WTC11 (cell line): ENCODE measurements around the gene DNAJC6. TPM values are rescaled to one million over a fixed set of nuclear protein-coding genes. Genes with fewer than 3 reads are reported as not detected.

Experiments
- ATAC-seq: fragments of 200-7000 bp; cut with Tn5 transposase; 2 replicates; pipeline ENCODE4 v1.10.0; 2021; ENCODE audit warnings: mild to moderate bottlenecking, moderate library complexity
- CTCF ChIA-PET: fragments of 300-600 bp; sonication (Branson Sonifier 250); formaldehyde crosslinking; loops from one replicate; lab custom pipeline; 2021; ENCODE audit warnings: antibody characterized with exemption; lab: Charles Lee
- POLR2A ChIA-PET: fragments of 350-600 bp; sonication (Branson Sonifier 250); formaldehyde crosslinking; loops from one replicate; lab custom pipeline; 2021; ENCODE audit warnings: antibody characterized with exemption; lab: Charles Lee
- DNase-seq: peaks from one replicate; pipeline ENCODE4 v3.0.0; 2021; ENCODE audit warnings: low spot score
- H3K27ac Mint-ChIP-seq: 2 replicates; pipeline ENCODE4 v1.8.0; 2021; ENCODE audit warnings: mixed read lengths
- H3K27me3 Mint-ChIP-seq: 2 replicates; pipeline ENCODE4 v1.8.0; 2021; ENCODE audit warnings: low read depth, mild to moderate bottlenecking, moderate library complexity, mixed read lengths
- H3K36me3 Mint-ChIP-seq: 2 replicates; pipeline ENCODE4 v1.8.0; 2021; ENCODE audit warnings: mixed read lengths
- H3K4me1 Mint-ChIP-seq: 2 replicates; pipeline ENCODE4 v1.8.0; 2022; ENCODE audit warnings: mixed read lengths
- H3K4me3 Mint-ChIP-seq: 2 replicates; pipeline ENCODE4 v1.8.0; 2021; ENCODE audit warnings: mild to moderate bottlenecking, moderate library complexity, mixed read lengths
- H3K9me3 Mint-ChIP-seq: 2 replicates; pipeline ENCODE4 v1.8.0; 2021; ENCODE audit warnings: mixed read lengths
- CREM ChIP-seq: sonication (generic); formaldehyde crosslinking; IDR thresholded peaks from 2 replicates; pipeline ENCODE4 v1.8.1; 2022; ENCODE audit warnings: mild to moderate bottlenecking, missing genetic modification reagents, moderate library complexity
- FOXP1 ChIP-seq: sonication (generic); formaldehyde crosslinking; IDR thresholded peaks from 2 replicates; pipeline ENCODE4 v1.8.0; 2022; ENCODE audit warnings: missing genetic modification reagents, mild to moderate bottlenecking, moderate library complexity, borderline replicate concordance
- JUN ChIP-seq: sonication (generic); formaldehyde crosslinking; IDR thresholded peaks from 2 replicates; pipeline ENCODE4 v1.8.0; 2023; ENCODE audit warnings: mild to moderate bottlenecking, missing genetic modification reagents
- KAT7 ChIP-seq: sonication (generic); formaldehyde crosslinking; IDR thresholded peaks from 2 replicates; pipeline ENCODE4 v1.8.1; 2023; ENCODE audit warnings: missing genetic modification reagents, mild to moderate bottlenecking, borderline replicate concordance
- SP1 ChIP-seq: sonication (generic); formaldehyde crosslinking; conservative IDR thresholded peaks from 2 replicates; pipeline ENCODE4 v1.8.1; 2022; ENCODE audit warnings: missing genetic modification reagents
- TCF7 ChIP-seq: sonication (generic); formaldehyde crosslinking; IDR thresholded peaks from 2 replicates; pipeline ENCODE4 v1.8.0; 2022; ENCODE audit warnings: mild to moderate bottlenecking, low read depth, missing genetic modification reagents, moderate library complexity
- TEAD1 ChIP-seq: sonication (generic); formaldehyde crosslinking; IDR thresholded peaks from 2 replicates; pipeline ENCODE4 v1.8.0; 2022; ENCODE audit warnings: mild to moderate bottlenecking, missing genetic modification reagents
- ZNF138 ChIP-seq: sonication (generic); formaldehyde crosslinking; conservative IDR thresholded peaks from 2 replicates; pipeline ENCODE4 v1.8.1; 2022; ENCODE audit warnings: mild to moderate bottlenecking, moderate library complexity, missing genetic modification reagents
- ZNF219 ChIP-seq: sonication (generic); formaldehyde crosslinking; IDR thresholded peaks from 2 replicates; pipeline ENCODE4 v1.8.0; 2023; ENCODE audit warnings: missing genetic modification reagents, mild to moderate bottlenecking, borderline replicate concordance
- ZNF423 ChIP-seq: fragments of 250-450 bp; sonication (Bioruptor Pico); IDR thresholded peaks from 2 replicates; pipeline ENCODE4 v2.1.2; 2022; ENCODE audit warnings: mild to moderate bottlenecking, moderate library complexity
- total RNA-seq: library from RNA; stranded (reverse); gene quantifications from 3 replicates; pipeline ENCODE4 v1.2.3, GENCODE V29; 2021
- TF ChIP-seq, protein P1 (sequence below): sonication (generic); formaldehyde crosslinking; IDR thresholded peaks from 2 replicates; pipeline ENCODE4 v1.8.0; 2023; ENCODE audit warnings: missing genetic modification reagents
- TF ChIP-seq, protein P2 (sequence below): sonication (generic); formaldehyde crosslinking; IDR thresholded peaks from 2 replicates; pipeline ENCODE4 v1.8.1; 2023; ENCODE audit warnings: mild to moderate bottlenecking, missing genetic modification reagents
- TF ChIP-seq, protein P3 (sequence below): sonication (generic); formaldehyde crosslinking; IDR thresholded peaks from 2 replicates; pipeline ENCODE4 v1.8.0; 2022; ENCODE audit warnings: mild to moderate bottlenecking, missing genetic modification reagents
- TF ChIP-seq, protein P4 (sequence below): fragments of 250-450 bp; sonication (Bioruptor Pico); IDR thresholded peaks from 2 replicates; pipeline ENCODE4 v2.1.2; 2022; ENCODE audit warnings: mild to moderate bottlenecking, moderate library complexity
- TF ChIP-seq, protein P5 (sequence below): sonication (generic); formaldehyde crosslinking; IDR thresholded peaks from 2 replicates; pipeline ENCODE4 v1.8.0; 2022; ENCODE audit warnings: missing genetic modification reagents
- TF ChIP-seq, protein P6 (sequence below): sonication (generic); formaldehyde crosslinking; IDR thresholded peaks from 2 replicates; pipeline ENCODE4 v1.8.0; 2023; ENCODE audit warnings: missing genetic modification reagents, mild to moderate bottlenecking, borderline replicate concordance
- TF ChIP-seq, protein P7 (sequence below): sonication (generic); formaldehyde crosslinking; IDR thresholded peaks from 2 replicates; pipeline ENCODE4 v1.8.1; 2022; ENCODE audit warnings: low read depth, missing genetic modification reagents, borderline replicate concordance

Gene DNAJC6
- total RNA-seq, 1 experiment from 2014 or later = 9.1 TPM

DNA sequence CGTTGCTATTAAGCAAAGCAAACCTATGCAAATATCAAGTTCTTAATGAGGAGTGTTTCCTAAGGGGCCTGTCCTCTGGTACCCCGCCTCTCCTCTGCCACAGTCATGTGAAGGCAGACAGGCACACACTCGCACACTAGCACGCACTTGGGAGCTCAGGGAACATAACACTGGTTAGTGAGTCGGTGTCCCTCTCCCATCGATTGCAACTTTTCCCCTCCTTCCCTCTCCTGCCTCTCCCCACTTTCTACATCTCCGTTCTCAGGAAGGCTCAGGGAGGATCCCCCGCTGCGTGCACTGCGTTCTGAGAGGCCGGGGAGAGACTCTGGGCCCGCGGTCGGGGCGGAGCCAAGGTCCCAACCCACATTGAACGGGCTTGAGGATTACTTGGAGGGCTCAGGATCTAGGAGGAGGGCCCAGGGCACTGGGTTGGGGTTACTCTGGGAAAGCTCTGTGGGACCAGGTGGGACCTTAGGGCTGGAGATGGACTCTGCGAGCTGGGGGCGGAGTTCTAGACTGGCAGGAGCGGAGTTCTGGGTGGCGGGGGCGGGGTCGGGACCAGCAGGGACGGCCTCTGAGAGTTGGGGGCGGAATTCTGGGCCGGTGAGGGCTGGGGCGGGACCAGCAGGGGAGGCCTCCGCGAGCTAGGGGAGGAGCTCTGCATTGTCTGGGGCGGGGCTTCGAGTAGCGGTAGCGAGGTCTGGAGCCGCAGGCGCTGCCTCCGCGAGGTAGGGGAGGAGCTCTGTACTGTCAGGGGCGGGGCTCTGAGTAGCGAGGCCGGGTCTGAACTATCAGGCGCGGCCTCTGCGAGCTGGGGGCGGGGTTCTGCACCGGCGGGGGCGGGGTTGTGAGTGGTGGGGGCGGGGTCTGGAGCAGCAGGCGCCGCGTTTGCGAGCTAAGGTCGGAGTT is 110.6 kb downstream of the DNAJC6 start (continued):
- TF ChIP-seq, protein P1, sequence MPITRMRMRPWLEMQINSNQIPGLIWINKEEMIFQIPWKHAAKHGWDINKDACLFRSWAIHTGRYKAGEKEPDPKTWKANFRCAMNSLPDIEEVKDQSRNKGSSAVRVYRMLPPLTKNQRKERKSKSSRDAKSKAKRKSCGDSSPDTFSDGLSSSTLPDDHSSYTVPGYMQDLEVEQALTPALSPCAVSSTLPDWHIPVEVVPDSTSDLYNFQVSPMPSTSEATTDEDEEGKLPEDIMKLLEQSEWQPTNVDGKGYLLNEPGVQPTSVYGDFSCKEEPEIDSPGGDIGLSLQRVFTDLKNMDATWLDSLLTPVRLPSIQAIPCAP (CRISPR knock-in tag) = no peak

DNA sequence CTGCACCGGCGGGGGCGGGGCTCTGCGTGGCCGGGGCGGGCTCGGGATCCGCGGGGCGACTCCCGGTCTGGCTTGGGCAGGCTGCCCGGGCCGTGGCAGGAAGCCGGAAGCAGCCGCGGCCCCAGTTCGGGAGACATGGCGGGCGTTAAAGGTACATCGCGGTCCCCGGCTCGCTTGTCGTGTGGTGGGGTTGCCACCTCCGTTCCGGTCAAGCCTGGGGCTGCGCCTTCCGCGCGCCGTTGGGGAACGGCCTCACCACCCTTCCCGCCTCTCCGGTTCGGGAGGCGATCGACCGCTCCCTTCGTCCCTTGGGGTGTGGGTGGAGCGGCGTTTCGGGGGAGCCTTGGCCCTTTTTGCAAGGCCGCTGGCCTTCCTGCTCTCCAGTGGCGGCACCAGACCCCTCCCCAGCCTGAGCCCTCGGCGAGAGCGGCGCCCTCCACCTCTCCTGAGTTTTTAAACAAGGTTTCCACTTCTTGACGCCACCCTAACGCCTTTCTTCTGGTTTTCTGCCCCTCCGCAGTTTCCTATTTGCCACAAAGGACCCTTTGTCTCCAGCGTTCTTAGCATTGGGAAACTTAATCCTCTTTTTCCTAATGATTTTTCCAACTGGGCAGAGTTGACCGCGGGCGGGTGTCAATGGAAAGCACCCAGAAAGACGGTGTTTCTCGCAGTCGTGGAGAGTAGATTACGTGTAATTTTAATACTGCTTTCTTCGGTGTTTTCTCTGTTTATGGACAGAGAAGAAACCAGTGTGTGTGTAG is 111.4 kb downstream of the DNAJC6 start, which contains the start of the genes LEPR and LEPROT:
LEPR (plus strand) TSS at position 79 of the 761 bp plus-strand sequence. CDS start 144,898 bp downstream, outside the sequence.
LEPROT (plus strand) TSS at position 79 of the 761 bp plus-strand sequence; CDS start at position 136, 57 bp downstream.
- no peaks in the 10 kb centered on the region for H3K27me3 Mint-ChIP-seq
- H3K9me3 Mint-ChIP-seq = peaks cover 7% of the 10 kb centered on the region
- ChIA-PET CTCF (interaction anchor here (0.6 to 2.0 kb wide), 13 partner anchors 8 to 267 kb away, joined by 3 to 18 read pairs (median 7); partner anchors contain the start of gene DNAJC6), POLR2A (interaction anchor here (0.5 to 1.8 kb wide), 8 partner anchors 17 to 166 kb away, joined by 3 to 12 read pairs (median 4); partner anchors contain the start of gene DNAJC6)
- H3K4me1 Mint-ChIP-seq = peaks cover 42% of the 10 kb centered on the region
- H3K36me3 Mint-ChIP-seq = peaks cover 6% of the 10 kb centered on the region
- H3K27ac Mint-ChIP-seq = peak within 1 kb of the TSS; percentile 97
- ATAC-seq = peak; percentile 2
- no peak for DNase-seq
- no peak within 1 kb of the TSS; the same call in none of the 2 replicates for H3K4me3 Mint-ChIP-seq
- TF ChIP-seq, protein P2, sequence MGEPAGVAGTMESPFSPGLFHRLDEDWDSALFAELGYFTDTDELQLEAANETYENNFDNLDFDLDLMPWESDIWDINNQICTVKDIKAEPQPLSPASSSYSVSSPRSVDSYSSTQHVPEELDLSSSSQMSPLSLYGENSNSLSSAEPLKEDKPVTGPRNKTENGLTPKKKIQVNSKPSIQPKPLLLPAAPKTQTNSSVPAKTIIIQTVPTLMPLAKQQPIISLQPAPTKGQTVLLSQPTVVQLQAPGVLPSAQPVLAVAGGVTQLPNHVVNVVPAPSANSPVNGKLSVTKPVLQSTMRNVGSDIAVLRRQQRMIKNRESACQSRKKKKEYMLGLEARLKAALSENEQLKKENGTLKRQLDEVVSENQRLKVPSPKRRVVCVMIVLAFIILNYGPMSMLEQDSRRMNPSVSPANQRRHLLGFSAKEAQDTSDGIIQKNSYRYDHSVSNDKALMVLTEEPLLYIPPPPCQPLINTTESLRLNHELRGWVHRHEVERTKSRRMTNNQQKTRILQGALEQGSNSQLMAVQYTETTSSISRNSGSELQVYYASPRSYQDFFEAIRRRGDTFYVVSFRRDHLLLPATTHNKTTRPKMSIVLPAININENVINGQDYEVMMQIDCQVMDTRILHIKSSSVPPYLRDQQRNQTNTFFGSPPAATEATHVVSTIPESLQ (CRISPR knock-in tag) = no peak
- peak; percentile 61; the same call in 1 of the 2 replicates for TF ChIP-seq TEAD1
- peak; percentile 72; the same call in 1 of the 2 replicates for TF ChIP-seq SP1 (CRISPR knock-in tag)
- TF ChIP-seq, protein P3, sequence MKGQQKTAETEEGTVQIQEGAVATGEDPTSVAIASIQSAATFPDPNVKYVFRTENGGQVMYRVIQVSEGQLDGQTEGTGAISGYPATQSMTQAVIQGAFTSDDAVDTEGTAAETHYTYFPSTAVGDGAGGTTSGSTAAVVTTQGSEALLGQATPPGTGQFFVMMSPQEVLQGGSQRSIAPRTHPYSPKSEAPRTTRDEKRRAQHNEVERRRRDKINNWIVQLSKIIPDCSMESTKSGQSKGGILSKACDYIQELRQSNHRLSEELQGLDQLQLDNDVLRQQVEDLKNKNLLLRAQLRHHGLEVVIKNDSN (CRISPR knock-in tag) = peak; percentile 33; the same call in 1 of the 2 replicates
- no peak for TF ChIP-seq JUN
- TF ChIP-seq ZNF219 (CRISPR knock-in tag) = peak; percentile 73; the same call in 1 of the 2 replicates
- TF ChIP-seq ZNF423 (CRISPR knock-in tag) = no peak
- TF ChIP-seq, protein P4, sequence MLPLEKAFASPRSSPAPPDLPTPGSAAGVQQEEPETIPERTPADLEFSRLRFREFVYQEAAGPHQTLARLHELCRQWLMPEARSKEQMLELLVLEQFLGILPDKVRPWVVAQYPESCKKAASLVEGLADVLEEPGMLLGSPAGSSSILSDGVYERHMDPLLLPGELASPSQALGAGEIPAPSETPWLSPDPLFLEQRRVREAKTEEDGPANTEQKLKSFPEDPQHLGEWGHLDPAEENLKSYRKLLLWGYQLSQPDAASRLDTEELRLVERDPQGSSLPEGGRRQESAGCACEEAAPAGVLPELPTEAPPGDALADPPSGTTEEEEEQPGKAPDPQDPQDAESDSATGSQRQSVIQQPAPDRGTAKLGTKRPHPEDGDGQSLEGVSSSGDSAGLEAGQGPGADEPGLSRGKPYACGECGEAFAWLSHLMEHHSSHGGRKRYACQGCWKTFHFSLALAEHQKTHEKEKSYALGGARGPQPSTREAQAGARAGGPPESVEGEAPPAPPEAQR (CRISPR knock-in tag) = no peak
- TF ChIP-seq, protein P5, sequence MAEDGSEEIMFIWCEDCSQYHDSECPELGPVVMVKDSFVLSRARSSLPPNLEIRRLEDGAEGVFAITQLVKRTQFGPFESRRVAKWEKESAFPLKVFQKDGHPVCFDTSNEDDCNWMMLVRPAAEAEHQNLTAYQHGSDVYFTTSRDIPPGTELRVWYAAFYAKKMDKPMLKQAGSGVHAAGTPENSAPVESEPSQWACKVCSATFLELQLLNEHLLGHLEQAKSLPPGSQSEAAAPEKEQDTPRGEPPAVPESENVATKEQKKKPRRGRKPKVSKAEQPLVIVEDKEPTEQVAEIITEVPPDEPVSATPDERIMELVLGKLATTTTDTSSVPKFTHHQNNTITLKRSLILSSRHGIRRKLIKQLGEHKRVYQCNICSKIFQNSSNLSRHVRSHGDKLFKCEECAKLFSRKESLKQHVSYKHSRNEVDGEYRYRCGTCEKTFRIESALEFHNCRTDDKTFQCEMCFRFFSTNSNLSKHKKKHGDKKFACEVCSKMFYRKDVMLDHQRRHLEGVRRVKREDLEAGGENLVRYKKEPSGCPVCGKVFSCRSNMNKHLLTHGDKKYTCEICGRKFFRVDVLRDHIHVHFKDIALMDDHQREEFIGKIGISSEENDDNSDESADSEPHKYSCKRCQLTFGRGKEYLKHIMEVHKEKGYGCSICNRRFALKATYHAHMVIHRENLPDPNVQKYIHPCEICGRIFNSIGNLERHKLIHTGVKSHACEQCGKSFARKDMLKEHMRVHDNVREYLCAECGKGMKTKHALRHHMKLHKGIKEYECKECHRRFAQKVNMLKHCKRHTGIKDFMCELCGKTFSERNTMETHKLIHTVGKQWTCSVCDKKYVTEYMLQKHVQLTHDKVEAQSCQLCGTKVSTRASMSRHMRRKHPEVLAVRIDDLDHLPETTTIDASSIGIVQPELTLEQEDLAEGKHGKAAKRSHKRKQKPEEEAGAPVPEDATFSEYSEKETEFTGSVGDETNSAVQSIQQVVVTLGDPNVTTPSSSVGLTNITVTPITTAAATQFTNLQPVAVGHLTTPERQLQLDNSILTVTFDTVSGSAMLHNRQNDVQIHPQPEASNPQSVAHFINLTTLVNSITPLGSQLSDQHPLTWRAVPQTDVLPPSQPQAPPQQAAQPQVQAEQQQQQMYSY (CRISPR knock-in tag) = peak; percentile 54; the same call in 1 of the 2 replicates
- no peak for TF ChIP-seq ZNF138
- no peak for TF ChIP-seq TCF7 (CRISPR knock-in tag)
- 0 out of 2 replicates have a peak, but pooled peaks have one; percentile 18 for TF ChIP-seq CREM (CRISPR knock-in tag)
- TF ChIP-seq, protein P6, sequence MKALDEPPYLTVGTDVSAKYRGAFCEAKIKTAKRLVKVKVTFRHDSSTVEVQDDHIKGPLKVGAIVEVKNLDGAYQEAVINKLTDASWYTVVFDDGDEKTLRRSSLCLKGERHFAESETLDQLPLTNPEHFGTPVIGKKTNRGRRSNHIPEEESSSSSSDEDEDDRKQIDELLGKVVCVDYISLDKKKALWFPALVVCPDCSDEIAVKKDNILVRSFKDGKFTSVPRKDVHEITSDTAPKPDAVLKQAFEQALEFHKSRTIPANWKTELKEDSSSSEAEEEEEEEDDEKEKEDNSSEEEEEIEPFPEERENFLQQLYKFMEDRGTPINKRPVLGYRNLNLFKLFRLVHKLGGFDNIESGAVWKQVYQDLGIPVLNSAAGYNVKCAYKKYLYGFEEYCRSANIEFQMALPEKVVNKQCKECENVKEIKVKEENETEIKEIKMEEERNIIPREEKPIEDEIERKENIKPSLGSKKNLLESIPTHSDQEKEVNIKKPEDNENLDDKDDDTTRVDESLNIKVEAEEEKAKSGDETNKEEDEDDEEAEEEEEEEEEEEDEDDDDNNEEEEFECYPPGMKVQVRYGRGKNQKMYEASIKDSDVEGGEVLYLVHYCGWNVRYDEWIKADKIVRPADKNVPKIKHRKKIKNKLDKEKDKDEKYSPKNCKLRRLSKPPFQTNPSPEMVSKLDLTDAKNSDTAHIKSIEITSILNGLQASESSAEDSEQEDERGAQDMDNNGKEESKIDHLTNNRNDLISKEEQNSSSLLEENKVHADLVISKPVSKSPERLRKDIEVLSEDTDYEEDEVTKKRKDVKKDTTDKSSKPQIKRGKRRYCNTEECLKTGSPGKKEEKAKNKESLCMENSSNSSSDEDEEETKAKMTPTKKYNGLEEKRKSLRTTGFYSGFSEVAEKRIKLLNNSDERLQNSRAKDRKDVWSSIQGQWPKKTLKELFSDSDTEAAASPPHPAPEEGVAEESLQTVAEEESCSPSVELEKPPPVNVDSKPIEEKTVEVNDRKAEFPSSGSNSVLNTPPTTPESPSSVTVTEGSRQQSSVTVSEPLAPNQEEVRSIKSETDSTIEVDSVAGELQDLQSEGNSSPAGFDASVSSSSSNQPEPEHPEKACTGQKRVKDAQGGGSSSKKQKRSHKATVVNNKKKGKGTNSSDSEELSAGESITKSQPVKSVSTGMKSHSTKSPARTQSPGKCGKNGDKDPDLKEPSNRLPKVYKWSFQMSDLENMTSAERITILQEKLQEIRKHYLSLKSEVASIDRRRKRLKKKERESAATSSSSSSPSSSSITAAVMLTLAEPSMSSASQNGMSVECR (CRISPR knock-in tag) = peak; percentile 67; the same call in 1 of the 2 replicates
- TF ChIP-seq, protein P7, sequence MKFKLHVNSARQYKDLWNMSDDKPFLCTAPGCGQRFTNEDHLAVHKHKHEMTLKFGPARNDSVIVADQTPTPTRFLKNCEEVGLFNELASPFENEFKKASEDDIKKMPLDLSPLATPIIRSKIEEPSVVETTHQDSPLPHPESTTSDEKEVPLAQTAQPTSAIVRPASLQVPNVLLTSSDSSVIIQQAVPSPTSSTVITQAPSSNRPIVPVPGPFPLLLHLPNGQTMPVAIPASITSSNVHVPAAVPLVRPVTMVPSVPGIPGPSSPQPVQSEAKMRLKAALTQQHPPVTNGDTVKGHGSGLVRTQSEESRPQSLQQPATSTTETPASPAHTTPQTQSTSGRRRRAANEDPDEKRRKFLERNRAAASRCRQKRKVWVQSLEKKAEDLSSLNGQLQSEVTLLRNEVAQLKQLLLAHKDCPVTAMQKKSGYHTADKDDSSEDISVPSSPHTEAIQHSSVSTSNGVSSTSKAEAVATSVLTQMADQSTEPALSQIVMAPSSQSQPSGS (CRISPR knock-in tag) = no peak
- TF ChIP-seq FOXP1 = peak; percentile 74; the same call in 1 of the 2 replicates
- TF ChIP-seq KAT7 (CRISPR knock-in tag) = 0 out of 2 replicates have a peak, but pooled peaks have one; percentile 45
